Measurements from ENCODE around the gene GLYATL1B. TPM values are rescaled to one million over a fixed set of nuclear protein-coding genes. Genes with fewer than 3 reads are reported as not detected.
A peak's percentile ranks its signal among the peaks of the same experiment; 100 is the strongest.
"Not testable (repeated sequence)": the region's sequence is repeated elsewhere in the genome, so short reads cannot be mapped to it uniquely, and the experiment has no call there.

GLYATL1B gene
- polyA plus RNA-seq, 3 donors: not detected

DNA sequence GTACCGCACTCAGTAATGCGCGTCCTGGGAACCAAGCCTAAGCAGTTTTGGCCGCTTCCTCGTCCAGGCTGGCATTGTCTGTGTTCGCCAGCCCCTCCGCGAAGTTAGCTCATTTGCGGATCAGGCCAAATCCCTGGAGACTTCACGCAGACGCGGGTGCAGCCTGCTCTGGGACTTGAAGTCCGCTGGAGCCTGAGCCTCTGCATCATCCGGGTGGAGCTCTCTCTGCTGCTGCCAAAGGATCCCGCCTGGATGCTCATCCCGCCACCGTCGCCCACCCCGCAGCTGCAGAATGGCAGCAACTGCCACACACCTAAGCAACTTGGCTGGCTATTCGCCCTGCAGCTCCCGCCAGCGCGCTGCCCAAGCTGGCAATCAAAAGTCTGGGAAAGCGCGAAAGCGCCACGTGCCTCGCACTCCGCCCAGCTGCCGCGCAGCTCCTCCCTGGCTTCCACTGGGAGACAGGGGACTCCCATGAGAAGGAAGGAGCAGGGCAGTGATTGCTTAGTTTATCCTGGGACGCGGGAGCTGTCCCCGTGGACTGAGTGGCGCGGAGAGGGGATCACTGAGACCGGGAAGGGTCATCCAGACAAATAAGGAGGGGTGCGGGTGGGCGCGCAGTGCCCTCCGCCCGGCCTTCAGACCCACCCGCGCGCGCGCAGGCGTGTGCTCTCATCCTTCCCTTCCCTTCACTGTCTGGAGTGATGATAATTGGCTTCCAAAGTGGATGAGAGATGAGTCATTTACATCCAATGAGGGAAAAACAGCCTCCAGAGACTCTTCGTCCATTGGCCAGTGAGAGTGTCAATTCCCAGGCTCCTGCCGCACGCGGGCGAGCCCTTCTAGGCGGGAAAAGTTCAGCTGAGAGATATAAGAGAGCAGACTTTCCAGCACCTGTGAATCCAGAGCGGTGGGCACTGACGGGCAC is 23.2 kb upstream of the GLYATL1B start:
- H3K27ac ChIP-seq (ENCODE audit: low read depth in 1 of 2, low read length in 2 of 2): no peak overlapping the region
- WGBS (ENCODE audit: insufficient coverage): 49% methylated on average over 45 of the region's 56 CpGs
- no peak overlapping the region for H2AFZ ChIP-seq (ENCODE audit: insufficient read depth, low read depth, low read length, poor library complexity, severe bottlenecking)
- TF ChIP-seq, protein P1, sequence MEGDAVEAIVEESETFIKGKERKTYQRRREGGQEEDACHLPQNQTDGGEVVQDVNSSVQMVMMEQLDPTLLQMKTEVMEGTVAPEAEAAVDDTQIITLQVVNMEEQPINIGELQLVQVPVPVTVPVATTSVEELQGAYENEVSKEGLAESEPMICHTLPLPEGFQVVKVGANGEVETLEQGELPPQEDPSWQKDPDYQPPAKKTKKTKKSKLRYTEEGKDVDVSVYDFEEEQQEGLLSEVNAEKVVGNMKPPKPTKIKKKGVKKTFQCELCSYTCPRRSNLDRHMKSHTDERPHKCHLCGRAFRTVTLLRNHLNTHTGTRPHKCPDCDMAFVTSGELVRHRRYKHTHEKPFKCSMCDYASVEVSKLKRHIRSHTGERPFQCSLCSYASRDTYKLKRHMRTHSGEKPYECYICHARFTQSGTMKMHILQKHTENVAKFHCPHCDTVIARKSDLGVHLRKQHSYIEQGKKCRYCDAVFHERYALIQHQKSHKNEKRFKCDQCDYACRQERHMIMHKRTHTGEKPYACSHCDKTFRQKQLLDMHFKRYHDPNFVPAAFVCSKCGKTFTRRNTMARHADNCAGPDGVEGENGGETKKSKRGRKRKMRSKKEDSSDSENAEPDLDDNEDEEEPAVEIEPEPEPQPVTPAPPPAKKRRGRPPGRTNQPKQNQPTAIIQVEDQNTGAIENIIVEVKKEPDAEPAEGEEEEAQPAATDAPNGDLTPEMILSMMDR (IDR thresholded peaks at IDR 0.05): no peak
- H3K36me3 Mint-ChIP-seq: no peaks in the 10 kb centered on the region
- H3K9me3 Mint-ChIP-seq: peaks cover 0 to 6% (median 2%) of the 10 kb centered on the region in 7 donors
- H3K79me2 ChIP-seq (ENCODE audit: insufficient read depth, low read length): no peaks in the 10 kb centered on the region
- H3K4me3 ChIP-seq (replicated peaks in 1 of 3; ENCODE audit: low read depth in 2 of 3, low read length in 3 of 3): no peak overlapping the region
- H3K9ac ChIP-seq (ENCODE audit: insufficient read depth, low read length, poor library complexity, severe bottlenecking): no peak overlapping the region
- H3K27me3 Mint-ChIP-seq (ENCODE audit: low read depth in 3 of 3): peaks cover 27 to 45% (median 41%) of the 10 kb centered on the region in 3 donors
- intact Hi-C loops (cut with micrococcal nuclease): loop anchor here in 1 of 2 donors (10.0 kb wide), 1 partner anchor 408 kb away; no protein-coding TSS in a partner anchor
- H3K9me3 ChIP-seq (replicated peaks in 1 of 2; ENCODE audit: control insufficient read depth in 1 of 2, insufficient read depth in 1 of 2, low read length in 2 of 2): no peaks in the 10 kb centered on the region
- DNase-seq: no peak
- no peaks in the 10 kb centered on the region for H3K36me3 ChIP-seq (replicated peaks in 1 of 2; ENCODE audit: control insufficient read depth in 1 of 2, insufficient read depth in 2 of 2, low read length in 2 of 2)
- H3K4me1 Mint-ChIP-seq: peaks cover 7% of the 10 kb centered on the region
- H3K27me3 ChIP-seq (ENCODE audit: control insufficient read depth in 2 of 2, insufficient read depth in 2 of 2, low read length in 2 of 2): peaks cover 0 to 21% of the 10 kb centered on the region in 2 donors
- H3K4me2 ChIP-seq (replicated peaks; ENCODE audit: extremely low read depth, low read length, poor library complexity, severe bottlenecking): no peak overlapping the region
- H4K20me1 ChIP-seq (ENCODE audit: insufficient read depth, low read length): no peaks in the 10 kb centered on the region
- H3K4me3 Mint-ChIP-seq: peak overlapping the region in 1 of 2 donors; percentile 66
- peaks cover 0 to 2% of the 10 kb centered on the region in 2 donors for H3K4me1 ChIP-seq (ENCODE audit: control insufficient read depth in 1 of 2, insufficient read depth in 2 of 2, low read length in 2 of 2)
- no peak overlapping the region for H3K27ac Mint-ChIP-seq

DNA sequence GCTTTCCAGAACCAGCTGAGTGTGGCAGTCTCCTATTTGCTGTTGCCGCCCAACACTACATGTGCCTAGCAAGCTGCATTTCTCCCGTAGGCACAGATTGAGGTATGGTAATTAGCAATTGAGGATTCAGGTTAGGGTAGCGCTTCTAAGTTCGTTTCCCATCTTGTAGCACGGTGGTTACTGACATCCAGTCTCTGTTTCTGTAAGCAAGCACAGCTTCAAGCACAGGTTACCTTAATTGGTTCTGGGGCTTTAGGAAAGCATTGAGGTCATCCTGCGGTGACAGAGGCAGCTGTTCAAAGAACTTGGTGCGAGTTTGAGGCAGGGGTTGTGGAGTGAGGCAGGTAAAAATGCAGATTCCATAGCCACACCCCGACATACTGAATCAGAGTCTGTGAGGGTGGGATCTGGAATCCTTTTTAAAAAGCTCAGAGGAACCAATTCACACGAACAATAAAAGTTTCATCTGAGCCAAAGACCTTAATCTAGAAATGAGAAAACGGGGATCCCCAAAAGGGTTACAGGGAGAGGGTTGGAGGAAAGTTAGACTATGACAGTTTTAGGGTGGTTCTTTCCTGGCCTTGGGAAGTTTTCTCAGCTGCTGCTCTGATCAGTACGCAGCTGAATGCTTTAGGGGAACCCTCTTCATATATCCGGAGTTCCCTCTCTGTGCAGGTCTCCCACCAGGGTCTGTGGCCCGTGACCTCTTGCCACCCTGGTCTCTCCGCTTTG is 21.9 kb upstream of the GLYATL1B start:
- intact Hi-C loops (cut with micrococcal nuclease): loop anchor here in 1 of 2 donors (10.0 kb wide), 1 partner anchor 409 kb away; no protein-coding TSS in a partner anchor
- not testable (repeated sequence) for H2AFZ ChIP-seq (ENCODE audit: insufficient read depth, low read depth, low read length, poor library complexity, severe bottlenecking); DNase-seq; H3K27ac ChIP-seq (ENCODE audit: low read depth in 1 of 2, low read length in 2 of 2); H3K9me3 Mint-ChIP-seq; H3K36me3 Mint-ChIP-seq; H3K36me3 ChIP-seq (replicated peaks in 1 of 2; ENCODE audit: control insufficient read depth in 1 of 2, insufficient read depth in 2 of 2, low read length in 2 of 2); H3K4me1 Mint-ChIP-seq; H4K20me1 ChIP-seq (ENCODE audit: insufficient read depth, low read length); H3K4me2 ChIP-seq (replicated peaks; ENCODE audit: extremely low read depth, low read length, poor library complexity, severe bottlenecking); H3K4me3 ChIP-seq (replicated peaks in 1 of 3; ENCODE audit: low read depth in 2 of 3, low read length in 3 of 3); H3K79me2 ChIP-seq (ENCODE audit: insufficient read depth, low read length); H3K4me1 ChIP-seq (ENCODE audit: control insufficient read depth in 1 of 2, insufficient read depth in 2 of 2, low read length in 2 of 2); H3K4me3 Mint-ChIP-seq; H3K9me3 ChIP-seq (replicated peaks in 1 of 2; ENCODE audit: control insufficient read depth in 1 of 2, insufficient read depth in 1 of 2, low read length in 2 of 2); H3K27ac Mint-ChIP-seq; H3K9ac ChIP-seq (ENCODE audit: insufficient read depth, low read length, poor library complexity, severe bottlenecking)
- peaks cover 27 to 47% (median 40%) of the 10 kb centered on the region in 3 donors for H3K27me3 Mint-ChIP-seq (ENCODE audit: low read depth in 3 of 3)
- H3K27me3 ChIP-seq (ENCODE audit: control insufficient read depth in 2 of 2, insufficient read depth in 2 of 2, low read length in 2 of 2): peaks cover 0 to 21% of the 10 kb centered on the region in 2 donors
- WGBS (ENCODE audit: insufficient coverage): 77% methylated on average over 8 of the region's 14 CpGs

Data from CD14-positive monocyte (primary cell).